Adipocyte (in vitro differentiated cells): ENCODE data around the gene DPP4.

Source experiments
- DNase-seq: peaks from one replicate; pipeline ENCODE4 v3.0.0-alpha.2; 2015; ENCODE audit warnings: low read depth
- H3K27me3 ChIP-seq: replicated peaks from 2 replicates; pipeline ENCODE4 v1.7.0; 2013; ENCODE audit warnings: mild to moderate bottlenecking, low read length, moderate library complexity; ENCODE audit not compliant: control insufficient read depth, insufficient read depth
- H3K36me3 ChIP-seq: 2 replicates; pipeline ENCODE4 v1.7.0; 2013; ENCODE audit warnings: low read length, mild to moderate bottlenecking, moderate library complexity; ENCODE audit not compliant: control insufficient read depth, insufficient read depth, severe bottlenecking
- H3K4me1 ChIP-seq: 2 replicates; pipeline ENCODE4 v1.7.0; 2013; ENCODE audit warnings: mild to moderate bottlenecking, low read length, moderate library complexity; ENCODE audit not compliant: control insufficient read depth, insufficient read depth
- H3K4me3 ChIP-seq: 2 replicates; pipeline ENCODE4 v1.7.0; 2013; ENCODE audit warnings: mild to moderate bottlenecking, low read length, moderate library complexity
- H3K9ac ChIP-seq: 2 replicates; pipeline ENCODE4 v1.7.0; 2013; ENCODE audit warnings: mild to moderate bottlenecking, low read length, moderate library complexity
- H3K9me3 ChIP-seq: 2 replicates; pipeline ENCODE4 v1.7.0; 2013; ENCODE audit warnings: mild to moderate bottlenecking, low read length, moderate library complexity; ENCODE audit not compliant: control insufficient read depth

The DPP4 gene

GRCh38 chr2:161998857-161999256 is 75.2 kb downstream of the DPP4 start:
- H3K9me3 ChIP-seq: no peaks in the 10 kb centered on the region
- DNase-seq: no peak
- H3K27me3 ChIP-seq: no peaks in the 10 kb centered on the region
- H3K9ac ChIP-seq: no peak overlapping the region
- H3K4me3 ChIP-seq: no peak overlapping the region
- H3K4me1 ChIP-seq: peaks cover 19% of the 10 kb centered on the region
- H3K36me3 ChIP-seq: no peaks in the 10 kb centered on the region

GRCh38 chr2:161997916-161998471 is 76.0 kb downstream of the DPP4 start:
- DNase-seq: no peak
- no peaks in the 10 kb centered on the region for H3K9me3 ChIP-seq
- no peaks in the 10 kb centered on the region for H3K27me3 ChIP-seq
- H3K9ac ChIP-seq: no peak overlapping the region
- H3K4me1 ChIP-seq: peaks cover 19% of the 10 kb centered on the region
- H3K4me3 ChIP-seq: no peak overlapping the region
- H3K36me3 ChIP-seq: no peaks in the 10 kb centered on the region

- no peaks in the 10 kb centered on the region for H3K27me3 ChIP-seq
- H3K36me3 ChIP-seq: no peaks in the 10 kb centered on the region
- no peak overlapping the region for H3K4me3 ChIP-seq
- H3K9ac ChIP-seq: no peak overlapping the region
- no peaks in the 10 kb centered on the region for H3K9me3 ChIP-seq
- no peak for DNase-seq
- peaks cover 20% of the 10 kb centered on the region for H3K4me1 ChIP-seq
These were observed 78.4 kb downstream of the DPP4 start for GRCh38 chr2:161995553-161996016.

- no peak for DNase-seq
- H3K9ac ChIP-seq: no peak overlapping the region
- no peaks in the 10 kb centered on the region for H3K9me3 ChIP-seq
- H3K36me3 ChIP-seq: no peaks in the 10 kb centered on the region
- H3K4me1 ChIP-seq: peaks cover 18% of the 10 kb centered on the region
- H3K27me3 ChIP-seq: no peaks in the 10 kb centered on the region
- H3K4me3 ChIP-seq: no peak overlapping the region
These were observed 79.1 kb downstream of the DPP4 start for GRCh38 chr2:161994761-161995520.

- Histone ChIP-seq H3K27me3 (no peaks in the 10 kb centered on the region), H3K9me3 (no peaks in the 10 kb centered on the region), H3K36me3 (no peaks in the 10 kb centered on the region), H3K4me3 (no peak overlapping the region), H3K9ac (no peak overlapping the region), H3K4me1 (peaks cover 16% of the 10 kb centered on the region)
- DNase-seq: peak; percentile 36
These were observed 81.5 kb downstream of the DPP4 start for GRCh38 chr2:161992531-161992930.

- no peak overlapping the region for H3K9ac ChIP-seq
- DNase-seq: peak; percentile 28
- no peak overlapping the region for H3K4me3 ChIP-seq
- no peaks in the 10 kb centered on the region for H3K9me3 ChIP-seq
- no peaks in the 10 kb centered on the region for H3K27me3 ChIP-seq
- H3K4me1 ChIP-seq: peaks cover 16% of the 10 kb centered on the region
- H3K36me3 ChIP-seq: no peaks in the 10 kb centered on the region
These were observed 82.0 kb downstream of the DPP4 start for GRCh38 chr2:161991991-161992390.

GRCh38 chr2:161990741-161991140 is 83.3 kb downstream of the DPP4 start:
- Histone ChIP-seq H3K9me3 (no peaks in the 10 kb centered on the region), H3K4me3 (no peak overlapping the region), H3K36me3 (no peaks in the 10 kb centered on the region), H3K9ac (no peak overlapping the region), H3K27me3 (no peaks in the 10 kb centered on the region), H3K4me1 (peaks cover 15% of the 10 kb centered on the region)
- DNase-seq: peak; percentile 92

GRCh38 chr2:161990036-161990435 is 84.0 kb downstream of the DPP4 start:
- Histone ChIP-seq H3K27me3 (no peaks in the 10 kb centered on the region), H3K36me3 (no peaks in the 10 kb centered on the region), H3K4me3 (no peak overlapping the region), H3K9me3 (no peaks in the 10 kb centered on the region), H3K4me1 (peaks cover 11% of the 10 kb centered on the region), H3K9ac (no peak overlapping the region)
- DNase-seq: no peak

- no peak for DNase-seq
- no peak overlapping the region for H3K4me3 ChIP-seq
- no peaks in the 10 kb centered on the region for H3K9me3 ChIP-seq
- no peaks in the 10 kb centered on the region for H3K36me3 ChIP-seq
- H3K27me3 ChIP-seq: no peaks in the 10 kb centered on the region
- peaks cover 11% of the 10 kb centered on the region for H3K4me1 ChIP-seq
- no peak overlapping the region for H3K9ac ChIP-seq
These were observed 85.4 kb downstream of the DPP4 start for GRCh38 chr2:161988589-161988988.

GRCh38 chr2:161987311-161987710 is 86.7 kb downstream of the DPP4 start:
- DNase-seq: no peak
- H3K4me3 ChIP-seq: no peak overlapping the region

GRCh38 chr2:161983866-161984265 is 90.1 kb downstream of the DPP4 start:
- H3K36me3 ChIP-seq: no peaks in the 10 kb centered on the region
- H3K27me3 ChIP-seq: no peaks in the 10 kb centered on the region
- peak; percentile 47 for DNase-seq
- no peaks in the 10 kb centered on the region for H3K4me1 ChIP-seq
- H3K4me3 ChIP-seq: no peak overlapping the region
- H3K9ac ChIP-seq: no peak overlapping the region
- H3K9me3 ChIP-seq: no peaks in the 10 kb centered on the region

More at GRCh38 chr2:161987311-161987710, 86.7 kb downstream of the DPP4 start:
- H3K9ac ChIP-seq: no peak overlapping the region
- H3K36me3 ChIP-seq: no peaks in the 10 kb centered on the region
- no peaks in the 10 kb centered on the region for H3K27me3 ChIP-seq
- H3K4me1 ChIP-seq: peaks cover 11% of the 10 kb centered on the region
- H3K9me3 ChIP-seq: no peaks in the 10 kb centered on the region
